ENCODE measurements around the gene CREB3L1.

- TF ChIP-seq CTCF (IDR thresholded peaks at IDR 0.05; ENCODE audit: poor library complexity), result no peak
- TF ChIP-seq EZH2 (IDR thresholded peaks at IDR 0.05; ENCODE audit: borderline replicate concordance), result no peak
These were observed 30.4 kb upstream of the CREB3L1 start for GRCh38 chr11:46247090-46247489.
